Measurements from ENCODE around the gene SERPINB13.

SERPINB13 gene

GRCh38 chr18:63586966-63587365 lies at the start of gene SERPINB13:
TSS of gene SERPINB13 (plus strand) at chr18:63587343. CDS start at chr18:63588668, 1,325 bp downstream.
- no peak within 1 kb of the TSS for H3K27ac ChIP-seq
- TF ChIP-seq ZFX (IDR thresholded peaks at IDR 0.05) (no peak), CTCF (conservative IDR thresholded peaks at IDR 0.05) (no peak)

- H3K27ac ChIP-seq: no peak overlapping the region
- TF ChIP-seq CTCF (conservative IDR thresholded peaks at IDR 0.05) (no peak), ZFX (IDR thresholded peaks at IDR 0.05) (no peak)
Observed at GRCh38 chr18:63539904-63540510, 47.1 kb upstream of the SERPINB13 start.

- TF ChIP-seq CTCF (conservative IDR thresholded peaks at IDR 0.05): no peak
- TF ChIP-seq ZFX (IDR thresholded peaks at IDR 0.05): no peak
- no peak within 1 kb of the TSS for H3K27ac ChIP-seq
Observed at GRCh38 chr18:63542069-63542468, 45.1 kb upstream of the SERPINB13 start, which contains the start of gene SERPINB12. TSS of gene SERPINB12 (plus strand) at chr18:63542369. CDS start at chr18:63556160, 13,791 bp downstream.

GRCh38 chr18:63544017-63544416 lies 43.1 kb upstream of the SERPINB13 start:
- H3K27ac ChIP-seq: no peak overlapping the region

GRCh38 chr18:63545000-63545399 lies 42.1 kb upstream of the SERPINB13 start:
- no peak overlapping the region for H3K27ac ChIP-seq
- TF ChIP-seq ZFX (IDR thresholded peaks at IDR 0.05) (no peak), CTCF (conservative IDR thresholded peaks at IDR 0.05) (no peak)

More at GRCh38 chr18:63544017-63544416, 43.1 kb upstream of the SERPINB13 start:
- no peak for TF ChIP-seq CTCF (conservative IDR thresholded peaks at IDR 0.05)
- no peak for TF ChIP-seq ZFX (IDR thresholded peaks at IDR 0.05)

- no peak overlapping the region for H3K27ac ChIP-seq
- TF ChIP-seq CTCF (conservative IDR thresholded peaks at IDR 0.05): no peak
Observed at GRCh38 chr18:63550068-63550467, 37.1 kb upstream of the SERPINB13 start.

- TF ChIP-seq CTCF (conservative IDR thresholded peaks at IDR 0.05): no peak
- TF ChIP-seq ZFX (IDR thresholded peaks at IDR 0.05): no peak
- no peak overlapping the region for H3K27ac ChIP-seq
Observed at GRCh38 chr18:63551769-63552168, 35.4 kb upstream of the SERPINB13 start.
